ENCODE data around the gene CXCL14.
"Not testable (repeated sequence)": the region's sequence is repeated elsewhere in the genome, so short reads cannot be mapped to it uniquely, and the experiment has no call there.

- not testable (repeated sequence) for TF ChIP-seq POLR2AphosphoS5, POLR2A (IDR thresholded peaks at IDR 0.05; ENCODE audit: low read depth, low read length)
Observed at GRCh38 chr5:135529576-135529975, 49.2 kb downstream of the CXCL14 start.
